ENCODE results near the gene CARNS1. TPM values are rescaled to one million over a fixed set of nuclear protein-coding genes. Genes with fewer than 3 reads are reported as not detected.

Gene CARNS1
- total RNA-seq, 1 experiment from 2014 or later: 1.3 TPM

DNA sequence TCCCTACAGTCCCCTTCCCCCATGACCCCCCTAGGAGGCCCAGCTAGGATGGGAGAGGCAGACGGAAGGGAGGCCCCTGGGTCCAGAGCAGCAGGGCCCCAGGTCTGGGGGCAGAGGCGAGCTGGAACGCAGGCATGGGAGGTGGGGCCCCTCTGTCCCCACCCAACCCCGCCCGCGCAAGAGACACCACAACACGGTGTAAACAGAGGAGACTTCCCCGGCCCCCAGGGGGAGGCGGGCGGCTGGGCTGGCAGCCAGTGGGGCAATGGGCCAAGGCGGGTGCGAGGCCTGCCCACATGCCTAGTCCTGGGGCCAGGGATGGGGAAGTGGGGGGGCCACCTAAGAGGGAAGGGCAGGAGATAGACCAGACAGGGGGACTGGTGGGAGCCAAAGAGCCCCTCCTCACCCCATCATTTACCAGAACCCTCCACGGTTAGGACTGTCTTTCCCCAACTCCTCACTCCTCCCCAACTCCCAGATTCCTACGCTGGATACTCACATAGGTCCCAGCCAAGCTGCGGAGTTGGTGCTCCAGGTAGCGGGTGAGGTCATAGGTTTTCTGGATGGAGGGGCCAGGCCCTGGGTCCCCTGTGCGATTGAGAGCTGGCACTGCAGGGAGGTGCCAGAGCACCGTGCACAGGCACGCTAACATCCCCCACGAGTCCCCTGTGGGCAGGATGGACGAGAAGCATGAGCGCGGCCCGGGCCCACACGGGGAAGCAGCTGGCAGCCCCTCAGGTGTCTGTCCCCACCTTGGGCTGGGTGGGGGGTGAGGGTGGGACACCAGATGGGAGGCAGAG is 48.3 kb upstream of the CARNS1 start:
- Mint-ChIP-seq H3K27me3 (ENCODE audit: low read depth) (peaks cover 79% of the 10 kb centered on the region), H3K4me3 (no peak overlapping the region), H3K36me3 (no peaks in the 10 kb centered on the region), H3K27ac (no peak overlapping the region), H3K4me1 (peaks cover 33% of the 10 kb centered on the region), H3K9me3 (no peaks in the 10 kb centered on the region)
- ChIA-PET CTCF (interaction anchor here (25.7 kb wide), 1 partner anchor 14 kb away, joined by 842 read pairs; the partner anchor contains the start of gene POLD4), POLR2A (no interaction called here)
- no peak for ATAC-seq
- DNase-seq (ENCODE audit: low spot score): no peak
- TF ChIP-seq GRHL2 (CRISPR knock-in tag; IDR thresholded peaks at IDR 0.05; ENCODE audit: insufficient replicate concordance, severe bottlenecking): no peak
- TF ChIP-seq CREM (CRISPR knock-in tag; IDR thresholded peaks at IDR 0.05): no peak
- TF ChIP-seq ESRRA (CRISPR knock-in tag; IDR thresholded peaks at IDR 0.05; ENCODE audit: borderline replicate concordance): no peak
- TF ChIP-seq, protein P1, sequence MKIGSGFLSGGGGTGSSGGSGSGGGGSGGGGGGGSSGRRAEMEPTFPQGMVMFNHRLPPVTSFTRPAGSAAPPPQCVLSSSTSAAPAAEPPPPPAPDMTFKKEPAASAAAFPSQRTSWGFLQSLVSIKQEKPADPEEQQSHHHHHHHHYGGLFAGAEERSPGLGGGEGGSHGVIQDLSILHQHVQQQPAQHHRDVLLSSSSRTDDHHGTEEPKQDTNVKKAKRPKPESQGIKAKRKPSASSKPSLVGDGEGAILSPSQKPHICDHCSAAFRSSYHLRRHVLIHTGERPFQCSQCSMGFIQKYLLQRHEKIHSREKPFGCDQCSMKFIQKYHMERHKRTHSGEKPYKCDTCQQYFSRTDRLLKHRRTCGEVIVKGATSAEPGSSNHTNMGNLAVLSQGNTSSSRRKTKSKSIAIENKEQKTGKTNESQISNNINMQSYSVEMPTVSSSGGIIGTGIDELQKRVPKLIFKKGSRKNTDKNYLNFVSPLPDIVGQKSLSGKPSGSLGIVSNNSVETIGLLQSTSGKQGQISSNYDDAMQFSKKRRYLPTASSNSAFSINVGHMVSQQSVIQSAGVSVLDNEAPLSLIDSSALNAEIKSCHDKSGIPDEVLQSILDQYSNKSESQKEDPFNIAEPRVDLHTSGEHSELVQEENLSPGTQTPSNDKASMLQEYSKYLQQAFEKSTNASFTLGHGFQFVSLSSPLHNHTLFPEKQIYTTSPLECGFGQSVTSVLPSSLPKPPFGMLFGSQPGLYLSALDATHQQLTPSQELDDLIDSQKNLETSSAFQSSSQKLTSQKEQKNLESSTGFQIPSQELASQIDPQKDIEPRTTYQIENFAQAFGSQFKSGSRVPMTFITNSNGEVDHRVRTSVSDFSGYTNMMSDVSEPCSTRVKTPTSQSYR (CRISPR knock-in tag; IDR thresholded peaks at IDR 0.05): no peak
- TF ChIP-seq HMGA2 (CRISPR knock-in tag; IDR thresholded peaks at IDR 0.05): no peak
- TF ChIP-seq RELA (CRISPR knock-in tag; IDR thresholded peaks at IDR 0.05; ENCODE audit: borderline replicate concordance): no peak
- no peak for TF ChIP-seq ZNF416 (CRISPR knock-in tag; IDR thresholded peaks at IDR 0.05)
- TF ChIP-seq FOXK1 (CRISPR knock-in tag; IDR thresholded peaks at IDR 0.05): no peak
- no peak for TF ChIP-seq NR1H2 (CRISPR knock-in tag; IDR thresholded peaks at IDR 0.05)
- TF ChIP-seq, protein P2, sequence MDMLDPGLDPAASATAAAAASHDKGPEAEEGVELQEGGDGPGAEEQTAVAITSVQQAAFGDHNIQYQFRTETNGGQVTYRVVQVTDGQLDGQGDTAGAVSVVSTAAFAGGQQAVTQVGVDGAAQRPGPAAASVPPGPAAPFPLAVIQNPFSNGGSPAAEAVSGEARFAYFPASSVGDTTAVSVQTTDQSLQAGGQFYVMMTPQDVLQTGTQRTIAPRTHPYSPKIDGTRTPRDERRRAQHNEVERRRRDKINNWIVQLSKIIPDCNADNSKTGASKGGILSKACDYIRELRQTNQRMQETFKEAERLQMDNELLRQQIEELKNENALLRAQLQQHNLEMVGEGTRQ (CRISPR knock-in tag; IDR thresholded peaks at IDR 0.05): no peak
- TF ChIP-seq JUN (CRISPR knock-in tag; IDR thresholded peaks at IDR 0.05): no peak
- TF ChIP-seq, protein P3, sequence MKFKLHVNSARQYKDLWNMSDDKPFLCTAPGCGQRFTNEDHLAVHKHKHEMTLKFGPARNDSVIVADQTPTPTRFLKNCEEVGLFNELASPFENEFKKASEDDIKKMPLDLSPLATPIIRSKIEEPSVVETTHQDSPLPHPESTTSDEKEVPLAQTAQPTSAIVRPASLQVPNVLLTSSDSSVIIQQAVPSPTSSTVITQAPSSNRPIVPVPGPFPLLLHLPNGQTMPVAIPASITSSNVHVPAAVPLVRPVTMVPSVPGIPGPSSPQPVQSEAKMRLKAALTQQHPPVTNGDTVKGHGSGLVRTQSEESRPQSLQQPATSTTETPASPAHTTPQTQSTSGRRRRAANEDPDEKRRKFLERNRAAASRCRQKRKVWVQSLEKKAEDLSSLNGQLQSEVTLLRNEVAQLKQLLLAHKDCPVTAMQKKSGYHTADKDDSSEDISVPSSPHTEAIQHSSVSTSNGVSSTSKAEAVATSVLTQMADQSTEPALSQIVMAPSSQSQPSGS (CRISPR knock-in tag; IDR thresholded peaks at IDR 0.05; ENCODE audit: borderline replicate concordance, low read depth): no peak
- no peak for TF ChIP-seq NR3C1 (CRISPR knock-in tag; conservative IDR thresholded peaks at IDR 0.05; ENCODE audit: low read depth)
- TF ChIP-seq TEAD1 (CRISPR knock-in tag; IDR thresholded peaks at IDR 0.05): no peak
- TF ChIP-seq, protein P4, sequence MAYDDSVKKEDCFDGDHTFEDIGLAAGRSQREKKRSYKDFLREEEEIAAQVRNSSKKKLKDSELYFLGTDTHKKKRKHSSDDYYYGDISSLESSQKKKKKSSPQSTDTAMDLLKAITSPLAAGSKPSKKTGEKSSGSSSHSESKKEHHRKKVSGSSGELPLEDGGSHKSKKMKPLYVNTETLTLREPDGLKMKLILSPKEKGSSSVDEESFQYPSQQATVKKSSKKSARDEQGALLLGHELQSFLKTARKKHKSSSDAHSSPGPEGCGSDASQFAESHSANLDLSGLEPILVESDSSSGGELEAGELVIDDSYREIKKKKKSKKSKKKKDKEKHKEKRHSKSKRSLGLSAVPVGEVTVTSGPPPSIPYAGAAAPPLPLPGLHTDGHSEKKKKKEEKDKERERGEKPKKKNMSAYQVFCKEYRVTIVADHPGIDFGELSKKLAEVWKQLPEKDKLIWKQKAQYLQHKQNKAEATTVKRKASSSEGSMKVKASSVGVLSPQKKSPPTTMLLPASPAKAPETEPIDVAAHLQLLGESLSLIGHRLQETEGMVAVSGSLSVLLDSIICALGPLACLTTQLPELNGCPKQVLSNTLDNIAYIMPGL (CRISPR knock-in tag; IDR thresholded peaks at IDR 0.05): no peak
- TF ChIP-seq ZBTB21 (CRISPR knock-in tag; IDR thresholded peaks at IDR 0.05; ENCODE audit: borderline replicate concordance): no peak
- TF ChIP-seq SMAD3 (CRISPR knock-in tag; IDR thresholded peaks at IDR 0.05; ENCODE audit: borderline replicate concordance): no peak
- no peak for TF ChIP-seq CREB1 (CRISPR knock-in tag; IDR thresholded peaks at IDR 0.05)

DNA sequence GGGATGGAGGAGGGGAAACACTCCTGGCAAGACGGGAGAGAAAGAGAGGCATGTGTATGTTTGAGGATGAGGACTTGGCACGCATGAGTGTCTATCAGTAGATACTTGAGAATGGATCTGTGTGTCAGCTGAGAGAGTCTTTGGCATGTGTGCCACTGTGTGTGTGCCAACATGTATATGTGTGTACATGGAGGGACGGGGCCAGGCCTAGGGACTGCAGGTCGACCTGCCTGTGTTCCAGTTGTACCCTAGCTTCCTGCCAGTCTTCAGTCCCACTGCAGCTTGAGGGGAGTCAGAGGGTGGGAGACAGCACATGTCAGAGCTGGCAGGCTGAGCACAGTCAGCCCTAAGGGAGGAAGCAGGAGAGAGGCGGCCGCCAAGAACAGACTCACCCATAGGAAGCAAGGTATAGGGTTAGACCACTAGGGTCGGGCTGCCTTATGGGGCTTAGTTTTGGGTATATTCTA is 47.7 kb upstream of the CARNS1 start:
- Mint-ChIP-seq H3K27ac (peak overlapping the region; percentile 19; the same call in 1 of the 2 replicates), H3K27me3 (ENCODE audit: low read depth) (peaks cover 74% of the 10 kb centered on the region), H3K4me1 (peaks cover 33% of the 10 kb centered on the region), H3K36me3 (no peaks in the 10 kb centered on the region), H3K4me3 (no peak overlapping the region), H3K9me3 (no peaks in the 10 kb centered on the region)
- ChIA-PET POLR2A (no interaction called here), CTCF (interaction anchor here (25.7 kb wide), 1 partner anchor 14 kb away, joined by 842 read pairs; the partner anchor contains the start of gene POLD4)
- no peak for ATAC-seq
- no peak for DNase-seq (ENCODE audit: low spot score)
- TF ChIP-seq CREB1 (CRISPR knock-in tag; IDR thresholded peaks at IDR 0.05) (no peak), ESRRA (CRISPR knock-in tag; IDR thresholded peaks at IDR 0.05; ENCODE audit: borderline replicate concordance) (no peak), NFATC4 (CRISPR knock-in tag; IDR thresholded peaks at IDR 0.05) (no peak)
- TF ChIP-seq, protein P3 (CRISPR knock-in tag; IDR thresholded peaks at IDR 0.05; ENCODE audit: borderline replicate concordance, low read depth): no peak
- TF ChIP-seq, protein P5, sequence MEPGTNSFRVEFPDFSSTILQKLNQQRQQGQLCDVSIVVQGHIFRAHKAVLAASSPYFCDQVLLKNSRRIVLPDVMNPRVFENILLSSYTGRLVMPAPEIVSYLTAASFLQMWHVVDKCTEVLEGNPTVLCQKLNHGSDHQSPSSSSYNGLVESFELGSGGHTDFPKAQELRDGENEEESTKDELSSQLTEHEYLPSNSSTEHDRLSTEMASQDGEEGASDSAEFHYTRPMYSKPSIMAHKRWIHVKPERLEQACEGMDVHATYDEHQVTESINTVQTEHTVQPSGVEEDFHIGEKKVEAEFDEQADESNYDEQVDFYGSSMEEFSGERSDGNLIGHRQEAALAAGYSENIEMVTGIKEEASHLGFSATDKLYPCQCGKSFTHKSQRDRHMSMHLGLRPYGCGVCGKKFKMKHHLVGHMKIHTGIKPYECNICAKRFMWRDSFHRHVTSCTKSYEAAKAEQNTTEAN (CRISPR knock-in tag; IDR thresholded peaks at IDR 0.05): no peak
- TF ChIP-seq, protein P6, sequence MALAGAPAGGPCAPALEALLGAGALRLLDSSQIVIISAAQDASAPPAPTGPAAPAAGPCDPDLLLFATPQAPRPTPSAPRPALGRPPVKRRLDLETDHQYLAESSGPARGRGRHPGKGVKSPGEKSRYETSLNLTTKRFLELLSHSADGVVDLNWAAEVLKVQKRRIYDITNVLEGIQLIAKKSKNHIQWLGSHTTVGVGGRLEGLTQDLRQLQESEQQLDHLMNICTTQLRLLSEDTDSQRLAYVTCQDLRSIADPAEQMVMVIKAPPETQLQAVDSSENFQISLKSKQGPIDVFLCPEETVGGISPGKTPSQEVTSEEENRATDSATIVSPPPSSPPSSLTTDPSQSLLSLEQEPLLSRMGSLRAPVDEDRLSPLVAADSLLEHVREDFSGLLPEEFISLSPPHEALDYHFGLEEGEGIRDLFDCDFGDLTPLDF (CRISPR knock-in tag; IDR thresholded peaks at IDR 0.05): no peak
- TF ChIP-seq, protein P7, sequence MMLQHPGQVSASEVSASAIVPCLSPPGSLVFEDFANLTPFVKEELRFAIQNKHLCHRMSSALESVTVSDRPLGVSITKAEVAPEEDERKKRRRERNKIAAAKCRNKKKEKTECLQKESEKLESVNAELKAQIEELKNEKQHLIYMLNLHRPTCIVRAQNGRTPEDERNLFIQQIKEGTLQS (CRISPR knock-in tag; conservative IDR thresholded peaks at IDR 0.05): no peak

Measured in WTC11 (cell line).